Astrocyte (in vitro differentiated cells and primary cell): ENCODE data around the gene NRIP1.

ENCODE experiments used
- EZH2 ChIP-seq: IDR thresholded peaks from 2 replicates; pipeline ENCODE4 v1.6.1; 2012; ENCODE audit warnings: mild to moderate bottlenecking, low read length, inconsistent platforms; ENCODE audit not compliant: insufficient read depth
- TF ChIP-seq, protein P1 (sequence below): IDR thresholded peaks from 2 replicates; pipeline ENCODE4 v1.5.1; 2011; ENCODE audit warnings: low read depth, mild to moderate bottlenecking, inconsistent platforms, low read length, moderate library complexity; ENCODE audit not compliant: insufficient read depth

DNA sequence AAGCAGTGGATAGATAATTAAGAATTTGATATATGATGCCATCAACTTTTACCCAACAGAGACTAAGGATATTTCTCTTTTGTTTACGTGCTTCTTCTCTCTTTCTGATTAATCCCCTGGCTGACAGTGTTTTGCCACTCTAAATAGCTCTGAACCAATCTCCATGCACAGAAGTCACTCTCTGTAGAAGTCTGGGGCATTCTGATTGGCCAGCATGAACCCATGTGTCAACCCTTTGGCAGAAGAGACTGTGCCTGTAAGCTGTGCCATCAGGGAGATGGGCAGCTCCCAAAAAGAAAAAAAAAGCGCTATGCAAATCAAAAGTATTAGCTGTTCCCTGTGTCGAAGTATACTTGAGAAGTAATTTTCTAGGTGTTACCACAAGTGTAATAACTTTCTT is 34.1 kb upstream of the NRIP1 start:
- TF ChIP-seq, protein P1, sequence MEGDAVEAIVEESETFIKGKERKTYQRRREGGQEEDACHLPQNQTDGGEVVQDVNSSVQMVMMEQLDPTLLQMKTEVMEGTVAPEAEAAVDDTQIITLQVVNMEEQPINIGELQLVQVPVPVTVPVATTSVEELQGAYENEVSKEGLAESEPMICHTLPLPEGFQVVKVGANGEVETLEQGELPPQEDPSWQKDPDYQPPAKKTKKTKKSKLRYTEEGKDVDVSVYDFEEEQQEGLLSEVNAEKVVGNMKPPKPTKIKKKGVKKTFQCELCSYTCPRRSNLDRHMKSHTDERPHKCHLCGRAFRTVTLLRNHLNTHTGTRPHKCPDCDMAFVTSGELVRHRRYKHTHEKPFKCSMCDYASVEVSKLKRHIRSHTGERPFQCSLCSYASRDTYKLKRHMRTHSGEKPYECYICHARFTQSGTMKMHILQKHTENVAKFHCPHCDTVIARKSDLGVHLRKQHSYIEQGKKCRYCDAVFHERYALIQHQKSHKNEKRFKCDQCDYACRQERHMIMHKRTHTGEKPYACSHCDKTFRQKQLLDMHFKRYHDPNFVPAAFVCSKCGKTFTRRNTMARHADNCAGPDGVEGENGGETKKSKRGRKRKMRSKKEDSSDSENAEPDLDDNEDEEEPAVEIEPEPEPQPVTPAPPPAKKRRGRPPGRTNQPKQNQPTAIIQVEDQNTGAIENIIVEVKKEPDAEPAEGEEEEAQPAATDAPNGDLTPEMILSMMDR: no peak
- no peak for TF ChIP-seq EZH2
